SK-N-SH (cell line): ENCODE measurements around the gene S100A7. TPM values are rescaled to one million over a fixed set of nuclear protein-coding genes. Genes with fewer than 3 reads are reported as not detected.

ENCODE experiments used
- polyA plus RNA-seq, 3 experiments: library from polyadenylated mRNA; depleted of rRNA; stranded (reverse); fragments of >200 nt; gene quantifications; 2 replicates each; pipeline ENCODE4 v1.2.3, GENCODE V29; 2012

S100A7 gene
- polyA plus RNA-seq, 1 of the 3 experiments (the other 2 are of a cell fraction) = not detected

Other genes with a start within 250 kb of the S100A7 start
- not detected in 2 replicates for gene PRR9, start 243.1 kb downstream of the S100A7 start, polyA plus RNA-seq (2012; rRNA removed)
- gene LORICRIN, start 201.0 kb downstream of the S100A7 start, polyA plus RNA-seq (2012; rRNA removed) = not detected in 2 replicates
- not detected in 2 replicates for gene PGLYRP3, start 147.7 kb downstream of the S100A7 start, polyA plus RNA-seq (2012; rRNA removed)
- gene PGLYRP4, start 111.8 kb downstream of the S100A7 start, polyA plus RNA-seq (2012; rRNA removed) = not detected in 2 replicates
- gene S100A9, start 102.8 kb downstream of the S100A7 start, polyA plus RNA-seq (2012; rRNA removed) = not detected in 2 replicates
- not detected in 2 replicates for gene S100A12, start 85.0 kb downstream of the S100A7 start, polyA plus RNA-seq (2012; rRNA removed)
- not detected in 2 replicates for gene S100A8, start 69.6 kb downstream of the S100A7 start, polyA plus RNA-seq (2012; rRNA removed)
- not detected in 2 replicates for gene S100A7A, start 44.1 kb downstream of the S100A7 start, polyA plus RNA-seq (2012; rRNA removed)
- 844 and 895 TPM in 2 replicates for gene S100A6, start 75.3 kb upstream of the S100A7 start, polyA plus RNA-seq (2012; rRNA removed)
- 0.15 TPM in 1 of 2 replicates, not detected in the other for gene S100A5, start 80.3 kb upstream of the S100A7 start, polyA plus RNA-seq (2012; rRNA removed)
- 24.6 and 25.4 TPM in 2 replicates for gene S100A4, start 85.2 kb upstream of the S100A7 start, polyA plus RNA-seq (2012; rRNA removed)
- gene S100A3, start 88.6 kb upstream of the S100A7 start, polyA plus RNA-seq (2012; rRNA removed) = 11.8 and 13.1 TPM in 2 replicates
- 27.3 and 31.4 TPM in 2 replicates for gene S100A2, start 105.2 kb upstream of the S100A7 start, polyA plus RNA-seq (2012; rRNA removed)
- 512 and 521 TPM in 2 replicates for gene S100A16, start 152.5 kb upstream of the S100A7 start, polyA plus RNA-seq (2012; rRNA removed)
- gene S100A14, start 155.7 kb upstream of the S100A7 start, polyA plus RNA-seq (2012; rRNA removed) = 0.15 TPM in 1 of 2 replicates, not detected in the other
- 12.3 and 17.1 TPM in 2 replicates for gene S100A13, start 166.9 kb upstream of the S100A7 start, polyA plus RNA-seq (2012; rRNA removed)
- 0.18 TPM in 1 of 2 replicates, not detected in the other for gene S100A1, start 167.8 kb upstream of the S100A7 start, polyA plus RNA-seq (2012; rRNA removed)
- 76.7 and 84.9 TPM in 2 replicates for gene CHTOP, start 173.4 kb upstream of the S100A7 start, polyA plus RNA-seq (2012; rRNA removed)
- 57.6 and 61.7 TPM in 2 replicates for gene SNAPIN, start 198.1 kb upstream of the S100A7 start, polyA plus RNA-seq (2012; rRNA removed)
- 189 and 236 TPM in 2 replicates for gene ILF2, start 210.3 kb upstream of the S100A7 start, polyA plus RNA-seq (2012; rRNA removed)
- gene NPR1, start 218.0 kb upstream of the S100A7 start, polyA plus RNA-seq (2012; rRNA removed) = 0.05 and 0.12 TPM in 2 replicates